ENCODE data around the gene LUZP4. TPM values are rescaled to one million over a fixed set of nuclear protein-coding genes. Genes with fewer than 3 reads are reported as not detected.

LUZP4 gene
- total and polyA plus RNA-seq, 2 of the 13 experiments (the other 11 are each of a cell fraction or from before 2014, with no cell fraction given) = not detected

- Histone ChIP-seq H3K4me3 (replicated peaks in 1 of 3; ENCODE audit: insufficient read depth in 1 of 3, low read depth in 2 of 3, low read length in 3 of 3) (no peak overlapping the region), H3K79me2 (ENCODE audit: insufficient read depth, low read length) (no peaks in the 10 kb centered on the region), H3K36me3 (replicated peaks in 1 of 2; ENCODE audit: control insufficient read depth in 1 of 2, insufficient read depth in 2 of 2, low read length in 2 of 2) (no peaks in the 10 kb centered on the region), H3K4me2 (ENCODE audit: low read depth, low read length) (no peak overlapping the region), H3K27ac (ENCODE audit: extremely low read length, insufficient read depth, low read length) (no peak overlapping the region), H4K20me1 (ENCODE audit: insufficient read depth, low read length) (no peaks in the 10 kb centered on the region), H3K9ac (ENCODE audit: insufficient read depth, low read depth, low read length) (no peak overlapping the region), H3K4me1 (ENCODE audit: insufficient read depth, low read length) (no peaks in the 10 kb centered on the region), H3K9me3 (ENCODE audit: low read length) (no peaks in the 10 kb centered on the region), H3K27me3 (ENCODE audit: control insufficient read depth in 1 of 2, insufficient read depth in 2 of 2, low read length in 2 of 2) (no peaks in the 10 kb centered on the region), H2AFZ (ENCODE audit: low read length) (no peak overlapping the region)
- 85% methylated on average over 3 of the region's 3 CpGs for WGBS (ENCODE audit: low lambda C conversion rate)
- ChIA-PET CTCF (ENCODE audit: low intra/inter-chr PET ratio, low total read pairs) (no interaction called here), POLR2A (no interaction called here)
- ATAC-seq (no peak), DNase-seq (ENCODE audit: low spot score) (no peak), FAIRE-seq (no peak)
- BruUV-seq (replicated peaks) = no TSS peak
- in situ Hi-C loops (cut with HindIII; ENCODE audit: extremely low pct_ligation_motif_present, low pct_unique_long_range_greater_than_20kb) (no loop called here), intact Hi-C loops (cut with micrococcal nuclease; ENCODE audit: unreplicated experiment) (no loop called here)
- TF ChIP-seq KDM4B (CRISPR knock-in tag; IDR thresholded peaks at IDR 0.05) (no peak), ZNF260 (CRISPR knock-in tag; IDR thresholded peaks at IDR 0.05; ENCODE audit: borderline replicate concordance, low read depth) (no peak), PBX3 (CRISPR knock-in tag; IDR thresholded peaks at IDR 0.05; ENCODE audit: borderline replicate concordance) (no peak), ZNF598 (CRISPR knock-in tag; IDR thresholded peaks at IDR 0.05; ENCODE audit: borderline replicate concordance) (no peak), PRDM10 (CRISPR knock-in tag; IDR thresholded peaks at IDR 0.05; ENCODE audit: low read depth) (no peak), AFF4 (CRISPR knock-in tag; IDR thresholded peaks at IDR 0.05) (no peak), ETV5 (CRISPR knock-in tag; IDR thresholded peaks at IDR 0.05; ENCODE audit: borderline replicate concordance) (no peak), DPF2 (CRISPR knock-in tag; IDR thresholded peaks at IDR 0.05; ENCODE audit: borderline replicate concordance, low read depth) (no peak), ZNF446 (CRISPR knock-in tag; IDR thresholded peaks at IDR 0.05) (no peak), ZNF607 (CRISPR knock-in tag; IDR thresholded peaks at IDR 0.05; ENCODE audit: borderline replicate concordance) (no peak), ZNF33A (CRISPR knock-in tag; IDR thresholded peaks at IDR 0.05; ENCODE audit: borderline replicate concordance) (no peak), CEBPG (CRISPR knock-in tag; IDR thresholded peaks at IDR 0.05) (no peak), MIER2 (CRISPR knock-in tag; IDR thresholded peaks at IDR 0.05) (no peak)
- TF ChIP-seq, protein P1, sequence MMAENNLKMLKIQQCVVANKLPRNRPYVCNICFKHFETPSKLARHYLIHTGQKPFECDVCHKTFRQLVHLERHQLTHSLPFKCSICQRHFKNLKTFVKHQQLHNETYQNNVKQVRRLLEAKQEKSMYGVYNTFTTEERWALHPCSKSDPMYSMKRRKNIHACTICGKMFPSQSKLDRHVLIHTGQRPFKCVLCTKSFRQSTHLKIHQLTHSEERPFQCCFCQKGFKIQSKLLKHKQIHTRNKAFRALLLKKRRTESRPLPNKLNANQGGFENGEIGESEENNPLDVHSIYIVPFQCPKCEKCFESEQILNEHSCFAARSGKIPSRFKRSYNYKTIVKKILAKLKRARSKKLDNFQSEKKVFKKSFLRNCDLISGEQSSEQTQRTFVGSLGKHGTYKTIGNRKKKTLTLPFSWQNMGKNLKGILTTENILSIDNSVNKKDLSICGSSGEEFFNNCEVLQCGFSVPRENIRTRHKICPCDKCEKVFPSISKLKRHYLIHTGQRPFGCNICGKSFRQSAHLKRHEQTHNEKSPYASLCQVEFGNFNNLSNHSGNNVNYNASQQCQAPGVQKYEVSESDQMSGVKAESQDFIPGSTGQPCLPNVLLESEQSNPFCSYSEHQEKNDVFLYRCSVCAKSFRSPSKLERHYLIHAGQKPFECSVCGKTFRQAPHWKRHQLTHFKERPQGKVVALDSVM (CRISPR knock-in tag; IDR thresholded peaks at IDR 0.05) = no peak
These were observed 29.2 kb upstream of the LUZP4 start for GRCh38 chrX:115260330-115260729.
